ENCODE data around the gene KCMF1.
"Not testable (repeated sequence)": the region's sequence is repeated elsewhere in the genome, so short reads cannot be mapped to it uniquely, and the experiment has no call there.

KCMF1 gene

DNA sequence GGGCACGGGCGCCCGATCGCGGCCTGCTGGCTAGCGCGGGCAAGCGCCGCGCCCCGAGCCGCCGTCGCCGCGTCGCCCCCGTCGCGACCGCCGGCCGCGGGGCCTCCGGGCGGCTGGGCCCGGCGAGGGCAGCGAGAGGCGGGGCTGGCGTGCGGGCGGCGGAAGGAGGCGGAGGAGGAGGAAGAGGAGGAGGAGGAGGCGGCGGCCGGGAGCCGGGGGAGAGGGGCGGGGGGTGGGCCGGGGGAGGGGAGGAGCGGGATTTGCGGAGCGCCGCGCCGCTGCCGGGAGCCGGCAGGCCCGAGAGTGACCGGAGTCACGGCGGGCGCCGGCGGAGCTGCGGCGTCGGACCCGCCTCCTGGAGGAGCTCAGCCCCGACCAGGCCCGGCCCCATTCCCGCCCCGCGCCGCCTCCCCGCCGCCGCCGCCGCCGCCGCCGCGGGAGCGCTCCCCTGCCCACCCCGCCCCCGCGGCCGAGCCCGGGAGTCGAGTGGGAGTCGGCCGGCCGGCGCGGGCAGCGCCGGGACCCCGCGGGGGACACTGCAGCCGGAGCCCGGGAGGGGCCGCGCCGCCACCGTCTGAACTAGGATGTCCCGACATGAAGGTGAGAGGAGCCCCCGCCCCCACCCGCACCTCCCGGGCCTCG lies at the start of gene KCMF1:
TSS of gene KCMF1 (plus strand) at position 294 of the 642 bp plus-strand sequence. CDS start at position 585, 291 bp downstream.
- DNase-seq, result peak; percentile 65 to 68 (median 67)

DNA sequence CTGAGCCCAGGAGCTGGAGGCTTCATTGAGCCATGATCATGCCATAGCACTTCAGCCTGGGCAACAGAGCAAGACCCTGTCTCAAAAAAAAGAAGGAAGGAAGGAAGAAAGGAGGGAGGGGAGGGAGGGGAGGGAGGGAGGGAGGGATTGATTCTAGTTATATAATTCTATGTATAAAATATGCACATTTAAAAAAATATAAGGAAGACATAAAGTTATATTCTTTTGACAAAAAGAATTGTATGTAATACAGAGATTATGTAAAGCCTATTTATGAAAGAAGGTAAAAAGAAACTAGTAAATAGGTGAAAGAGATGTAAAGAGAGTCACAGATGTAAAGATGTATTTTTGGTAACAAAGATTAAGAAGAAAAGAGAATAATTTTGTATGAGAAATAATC lies 48.0 kb upstream of the KCMF1 start:
- DNase-seq, result no peak

GRCh38 chr2:84924173-84925106 lies 46.5 kb upstream of the KCMF1 start:
- DNase-seq, result no peak

- DNase-seq, result no peak
Observed at GRCh38 chr2:84925336-84925723, 45.6 kb upstream of the KCMF1 start.

DNA sequence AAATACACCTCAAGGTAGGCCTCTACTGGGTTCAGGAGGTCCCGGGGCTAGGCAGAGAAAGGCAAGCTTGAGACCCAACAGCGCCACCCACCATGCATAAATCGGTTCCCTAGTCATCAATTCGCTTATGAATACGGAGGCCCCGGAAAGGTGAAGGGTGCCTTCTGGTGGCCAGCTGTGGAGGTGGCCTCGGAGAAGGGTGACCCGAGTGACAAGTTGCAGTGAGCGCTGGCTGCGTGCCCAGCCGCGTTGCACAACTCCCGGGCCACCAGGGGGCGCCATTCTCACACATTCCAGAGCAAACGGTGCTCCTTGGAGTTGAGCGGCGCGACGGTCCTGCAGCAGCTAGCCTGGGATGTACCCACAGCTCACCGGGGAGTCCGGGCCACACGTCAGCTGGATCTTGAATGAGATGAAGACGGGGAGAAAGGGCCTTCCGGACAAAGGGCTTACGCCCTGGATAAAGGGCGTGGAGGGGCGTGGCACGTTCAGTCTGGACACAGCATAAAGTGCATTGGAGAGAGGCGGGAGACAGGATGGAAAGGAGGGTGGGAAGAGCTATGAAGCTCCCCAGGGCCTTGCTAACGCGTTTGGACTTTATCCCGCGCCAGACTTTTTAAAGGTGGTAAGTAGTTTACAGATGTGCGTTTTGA lies 45.1 kb upstream of the KCMF1 start:
- DNase-seq, result peak; percentile 84 to 92 (median 88)

DNA sequence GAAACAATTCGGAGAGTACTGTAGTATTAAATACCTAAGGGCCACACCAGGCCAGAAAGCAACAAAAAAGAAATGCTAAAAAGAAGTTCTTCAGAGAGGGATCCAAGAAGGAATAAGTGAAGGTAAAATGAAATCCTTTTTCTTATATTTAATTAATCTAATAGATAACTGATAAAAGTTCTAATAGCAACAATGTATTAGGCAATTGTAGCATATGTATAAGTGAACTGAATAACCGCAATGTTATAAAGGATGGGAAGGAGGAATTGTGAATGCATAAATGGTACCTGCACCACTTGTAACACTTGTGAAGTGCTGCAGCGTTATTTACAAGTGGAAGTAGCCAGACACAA lies 43.7 kb upstream of the KCMF1 start:
- DNase-seq, result no peak

DNA sequence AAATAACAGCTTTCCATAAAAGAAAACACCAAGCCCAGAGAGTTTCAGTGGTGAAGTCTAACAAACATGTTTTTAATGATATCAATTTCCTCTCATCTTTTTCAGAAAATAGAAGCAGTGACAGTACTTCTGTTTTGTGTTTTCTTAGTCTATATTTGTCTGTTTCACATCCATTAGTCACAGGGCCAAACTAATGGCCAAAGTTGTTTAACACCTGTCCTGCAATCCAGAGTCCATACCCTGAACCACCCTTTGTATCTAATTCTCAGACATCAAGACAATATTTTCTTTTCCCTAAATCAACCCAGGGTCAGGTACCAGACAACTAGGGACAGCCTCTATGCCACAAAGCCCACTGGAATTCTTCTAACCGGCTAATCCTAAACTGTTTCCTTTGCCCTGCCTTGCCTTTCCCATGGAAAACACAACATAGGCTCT lies 39.6 kb upstream of the KCMF1 start:
- no peak for DNase-seq

- DNase-seq, result no peak
Observed at GRCh38 chr2:84938194-84938879, 32.6 kb upstream of the KCMF1 start.

DNA sequence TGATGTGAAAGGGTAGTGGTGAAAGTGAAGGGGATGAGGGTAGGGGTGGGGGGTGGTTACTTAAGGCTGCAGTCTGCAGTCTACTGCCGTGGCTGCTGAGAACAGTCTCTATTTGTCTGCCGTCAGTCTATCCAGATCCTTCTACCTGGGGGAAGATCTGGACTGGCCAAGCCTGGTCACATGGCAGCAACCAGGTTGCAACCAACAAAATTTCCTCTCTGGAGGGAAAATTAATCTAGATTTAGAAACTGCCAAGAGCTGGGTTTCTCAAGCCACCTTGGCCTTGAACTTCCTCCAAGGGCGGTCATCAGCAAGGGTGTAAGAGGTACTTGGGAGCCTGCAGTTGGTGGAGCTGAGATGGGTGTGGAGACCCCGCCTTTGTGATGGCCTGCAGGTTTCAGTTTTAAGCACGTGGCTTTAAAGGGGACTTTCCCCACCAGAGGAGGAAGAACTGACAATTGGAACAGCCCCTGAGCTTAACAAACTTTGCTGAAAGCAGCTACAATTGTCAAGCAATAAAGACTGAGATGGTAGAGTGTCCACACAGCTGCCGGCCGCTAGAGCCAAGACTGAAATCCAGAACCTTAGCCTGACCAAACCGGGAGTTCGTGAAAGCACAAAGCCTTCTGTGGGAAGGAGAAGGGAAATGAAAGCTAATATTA lies 31.4 kb upstream of the KCMF1 start:
- DNase-seq, result no peak

- no peak for DNase-seq
Observed at GRCh38 chr2:84940088-84940470, 30.9 kb upstream of the KCMF1 start.

DNA sequence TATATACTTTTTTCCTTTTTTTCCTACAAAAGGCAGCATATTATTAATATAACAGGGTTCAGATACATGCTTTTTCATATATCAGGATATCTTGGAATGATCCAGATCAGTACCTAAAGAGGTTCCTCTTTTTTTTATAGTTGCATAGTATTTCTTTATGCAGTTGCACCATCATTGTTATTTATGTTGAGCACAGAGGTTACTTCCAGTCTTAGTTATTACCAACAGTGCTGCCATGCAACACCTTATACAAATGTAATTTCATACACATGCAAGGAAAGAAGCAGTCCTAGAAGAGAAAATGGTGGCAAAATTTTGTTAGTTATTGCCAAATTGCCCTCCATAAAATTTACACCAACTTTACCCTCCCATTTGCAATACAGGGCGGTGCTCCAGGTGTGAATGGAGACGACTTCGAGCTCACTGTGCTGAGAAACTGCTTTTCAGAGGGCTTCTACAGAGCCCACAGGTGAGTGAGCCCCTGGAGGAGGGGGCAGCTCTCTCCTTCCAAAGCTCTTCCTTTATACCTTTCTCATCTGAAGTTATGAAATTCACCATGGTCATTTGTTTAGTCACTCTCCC lies 30.0 kb upstream of the KCMF1 start:
- no peak for DNase-seq

- no peak for DNase-seq
Observed at GRCh38 chr2:84942166-84942565, 28.8 kb upstream of the KCMF1 start.

DNA sequence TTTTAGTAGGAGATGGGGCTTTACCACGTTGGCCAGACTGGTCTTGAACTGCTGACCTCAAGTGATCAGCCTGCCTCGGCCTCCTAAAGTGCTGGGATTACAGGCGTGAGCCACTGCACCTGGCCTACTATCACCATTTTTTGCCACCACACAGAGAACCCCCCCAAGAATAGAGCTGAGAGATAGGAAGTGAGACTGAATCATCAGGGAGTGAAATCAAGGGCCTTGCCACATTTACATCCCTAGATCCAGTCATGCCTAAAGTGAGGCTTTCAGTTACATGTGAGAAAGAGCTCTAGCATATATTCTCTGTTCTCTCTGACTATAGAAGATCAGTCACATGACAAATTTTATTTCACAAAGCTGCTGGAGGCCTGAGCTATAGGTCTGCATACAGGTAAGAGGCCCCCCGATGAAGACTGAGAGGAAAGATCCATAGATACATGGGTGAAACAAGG lies 28.0 kb upstream of the KCMF1 start:
- no peak for DNase-seq

- no peak for DNase-seq
Observed at GRCh38 chr2:84944295-84944909, 26.6 kb upstream of the KCMF1 start.

DNA sequence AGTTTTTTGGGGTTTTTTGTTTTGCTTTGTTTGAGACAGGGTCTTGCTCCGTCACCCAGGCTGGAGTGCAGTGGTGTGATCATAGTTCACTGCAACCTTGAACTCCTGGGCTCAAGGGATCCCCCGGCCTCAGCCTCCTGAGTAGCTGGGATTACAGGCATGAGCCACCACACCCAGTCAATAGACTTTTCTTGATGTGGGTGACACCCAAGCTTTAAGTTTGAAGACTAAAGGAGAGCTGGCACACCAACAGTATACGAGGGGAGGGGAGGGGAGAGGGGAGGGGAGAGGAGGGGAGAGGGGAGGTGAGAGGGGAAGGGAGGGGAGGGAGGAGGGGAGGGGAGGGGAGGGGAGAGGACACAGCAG lies 25.1 kb upstream of the KCMF1 start:
- not testable (repeated sequence) for DNase-seq

GRCh38 chr2:84946204-84947009 lies 24.6 kb upstream of the KCMF1 start:
- DNase-seq, result no peak

DNA sequence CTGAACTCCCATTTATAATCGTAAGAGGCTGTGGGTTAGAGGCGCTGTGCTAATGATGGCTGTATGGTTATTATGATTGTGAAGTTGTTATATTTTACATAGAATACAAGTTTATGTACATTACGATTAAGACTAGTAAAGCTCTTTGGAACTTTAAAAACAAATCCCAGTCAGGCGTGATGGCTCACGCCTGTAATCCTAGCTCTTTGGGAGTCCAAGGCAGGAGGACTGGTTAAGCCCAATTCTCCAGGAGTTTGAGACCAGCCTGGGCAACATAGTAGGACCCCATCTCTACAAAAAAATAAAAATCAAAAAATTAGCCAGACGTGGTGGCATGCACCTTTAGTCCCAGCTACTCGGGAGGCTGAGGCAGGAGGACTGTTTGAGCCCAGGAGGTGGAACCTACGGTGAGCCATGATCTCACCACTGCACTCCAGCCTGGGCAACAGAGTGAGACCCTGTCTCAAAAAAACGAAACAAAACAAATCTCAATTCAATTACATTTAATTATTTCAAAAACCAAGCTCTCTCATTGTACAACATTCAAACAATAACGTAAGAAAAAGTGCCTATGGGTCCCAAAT lies 23.9 kb upstream of the KCMF1 start:
- no peak for DNase-seq

DNA sequence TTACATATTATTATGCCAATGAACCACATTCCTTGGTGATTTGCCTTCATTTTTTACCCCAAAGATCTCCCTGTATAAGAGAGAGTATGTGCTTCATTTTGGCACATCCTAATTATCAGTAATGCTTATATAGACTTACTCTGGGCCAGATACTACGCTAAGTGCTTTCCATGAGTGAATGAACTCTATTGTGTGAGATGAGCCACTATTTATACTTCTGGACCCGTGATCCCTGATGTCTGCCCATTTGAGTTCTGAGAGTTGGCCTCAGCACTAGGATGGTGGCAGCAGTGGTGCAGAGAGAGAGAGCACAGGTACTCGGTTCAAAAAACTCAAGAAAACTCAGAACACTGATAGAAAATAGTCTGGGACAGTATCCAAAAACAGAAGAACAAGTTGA lies 17.4 kb upstream of the KCMF1 start:
- no peak for DNase-seq

- DNase-seq, result no peak
Observed at GRCh38 chr2:84954329-84954728, 16.6 kb upstream of the KCMF1 start.
